AG04449 (cell line): ENCODE measurements around the gene C8G.

Experiments used
- CTCF ChIA-PET: fragments of 350-600 bp; formaldehyde crosslinking; extraction: SDS; loops from one replicate; lab custom pipeline; 2021; ENCODE audit warnings: antibody characterized with exemption; lab: Yijun Ruan, JAX
- POLR2A ChIA-PET: fragments of 400-600, 350-600 bp; formaldehyde crosslinking; extraction: SDS; loops from one replicate; lab custom pipeline; 2020; ENCODE audit warnings: antibody characterized with exemption, inconsistent platforms; lab: Yijun Ruan, JAX
- DNase-seq: peaks from one replicate; pipeline ENCODE4 v3.0.0-alpha.2; 2010; ENCODE audit warnings: low read depth, low spot score
- H3K4me3 ChIP-seq: 2 replicates; pipeline ENCODE4 v1.5.1; 2011; ENCODE audit warnings: low read depth, mild to moderate bottlenecking, control low read depth, low read length
- CTCF ChIP-seq: IDR thresholded peaks from one replicate; pipeline ENCODE4 v1.5.1; 2011; ENCODE audit warnings: mild to moderate bottlenecking, moderate library complexity, low read length, control low read depth, inconsistent platforms; ENCODE audit not compliant: insufficient read depth; ENCODE audit errors: missing control alignments

The C8G gene

GRCh38 chr9:136969774-136970173 is 24.7 kb downstream of the C8G start:
- H3K4me3 ChIP-seq, result no peak overlapping the region
- TF ChIP-seq CTCF, result no peak
- ChIA-PET POLR2A (no interaction called here), CTCF (no interaction called here)
- no peak for DNase-seq

- TF ChIP-seq CTCF, result no peak
- DNase-seq, result no peak
- POLR2A ChIA-PET, result no interaction called here
- H3K4me3 ChIP-seq, result no peak overlapping the region
- CTCF ChIA-PET, result no interaction called here
Observed at GRCh38 chr9:136970361-136970760, 25.3 kb downstream of the C8G start.

GRCh38 chr9:136971746-136972145 is 26.7 kb downstream of the C8G start:
- ChIA-PET POLR2A (interaction anchor here (0.8 kb wide), 1 partner anchor 20 kb away, joined by 3 read pairs; the partner anchor contains the start of gene PAXX), CTCF (interaction anchor here (1.1 kb wide), 1 partner anchor 64 kb away, joined by 3 read pairs; no protein-coding TSS in a partner anchor)

GRCh38 chr9:136972335-136972734 is 27.3 kb downstream of the C8G start:
- no peak for DNase-seq
- no peak for TF ChIP-seq CTCF
- H3K4me3 ChIP-seq, result no peak overlapping the region
- ChIA-PET POLR2A (no interaction called here), CTCF (interaction anchor here (2.1 kb wide), 1 partner anchor 57 kb away, joined by 5 read pairs; no protein-coding TSS in a partner anchor)

More at GRCh38 chr9:136971746-136972145, 26.7 kb downstream of the C8G start:
- H3K4me3 ChIP-seq, result no peak overlapping the region
- DNase-seq, result no peak
- no peak for TF ChIP-seq CTCF

- no peak for TF ChIP-seq CTCF
- CTCF ChIA-PET, result interaction anchor here (0.6 to 2.1 kb wide), 3 partner anchors 25 to 56 kb away, joined by 3 to 5 read pairs (median 3); no protein-coding TSS in a partner anchor
- DNase-seq, result no peak
- H3K4me3 ChIP-seq, result no peak overlapping the region
- POLR2A ChIA-PET, result no interaction called here
Observed at GRCh38 chr9:136972743-136973142, 27.7 kb downstream of the C8G start.

- H3K4me3 ChIP-seq, result no peak overlapping the region
- CTCF ChIA-PET, result interaction anchor here (0.7 to 2.1 kb wide), 6 partner anchors 11 to 62 kb away, joined by 3 to 8 read pairs (median 4); no protein-coding TSS in a partner anchor
- POLR2A ChIA-PET, result no interaction called here
- no peak for TF ChIP-seq CTCF
- no peak for DNase-seq
Observed at GRCh38 chr9:136973618-136974617, 28.9 kb downstream of the C8G start.
